NCI-H187 treated with DMSO at 0.1 percent for 48 hours (cell line): ENCODE results near the gene ATG14.
"Not testable (repeated sequence)": the region's sequence is repeated elsewhere in the genome, so short reads cannot be mapped to it uniquely, and the experiment has no call there.

Source experiments
- DNase-seq: peaks from one replicate; lab custom pipeline; 2025; lab: John Stamatoyannopoulos, UW

ATG14 gene

GRCh38 chr14:55386037-55386808 is 25.4 kb downstream of the ATG14 start:
- no peak for DNase-seq

GRCh38 chr14:55384536-55384935 is 27.1 kb downstream of the ATG14 start:
- no peak for DNase-seq

GRCh38 chr14:55383541-55384140 is 28.0 kb downstream of the ATG14 start:
- no peak for DNase-seq

- DNase-seq = not testable (repeated sequence)
Measured at GRCh38 chr14:55383056-55383466, 28.6 kb downstream of the ATG14 start.

- DNase-seq = no peak
Measured at GRCh38 chr14:55382483-55382882, 29.1 kb downstream of the ATG14 start.

GRCh38 chr14:55381561-55381960 is 30.1 kb downstream of the ATG14 start:
- no peak for DNase-seq

- DNase-seq = no peak
Measured at GRCh38 chr14:55381040-55381439, 30.6 kb downstream of the ATG14 start.

GRCh38 chr14:55377236-55377635 is 34.4 kb downstream of the ATG14 start:
- DNase-seq = no peak

GRCh38 chr14:55374771-55375170 is 36.9 kb downstream of the ATG14 start:
- no peak for DNase-seq

GRCh38 chr14:55373784-55374705 is 37.6 kb downstream of the ATG14 start:
- no peak for DNase-seq

- no peak for DNase-seq
Measured at GRCh38 chr14:55372825-55373224, 38.8 kb downstream of the ATG14 start.

GRCh38 chr14:55372423-55372822 is 39.2 kb downstream of the ATG14 start:
- DNase-seq = no peak

GRCh38 chr14:55370883-55371455 is 40.7 kb downstream of the ATG14 start:
- DNase-seq = no peak

GRCh38 chr14:55366271-55366670 is 45.4 kb downstream of the ATG14 start:
- no peak for DNase-seq

- DNase-seq = no peak
Measured at GRCh38 chr14:55361190-55361589, 50.4 kb downstream of the ATG14 start.

GRCh38 chr14:55359307-55359706 is 52.3 kb downstream of the ATG14 start:
- no peak for DNase-seq

GRCh38 chr14:55356913-55357312 is 54.7 kb downstream of the ATG14 start:
- no peak for DNase-seq

GRCh38 chr14:55355922-55356321 is 55.7 kb downstream of the ATG14 start:
- DNase-seq = no peak

GRCh38 chr14:55354500-55354899 is 57.1 kb downstream of the ATG14 start:
- DNase-seq = no peak

- DNase-seq = no peak
Measured at GRCh38 chr14:55353686-55354467, 57.8 kb downstream of the ATG14 start.

- no peak for DNase-seq
Measured at GRCh38 chr14:55352201-55352600, 59.4 kb downstream of the ATG14 start.
